ENCODE data around the gene EIF4ENIF1. TPM values are rescaled to one million over a fixed set of nuclear protein-coding genes. Genes with fewer than 3 reads are reported as not detected.
"Not testable (repeated sequence)": the region's sequence is repeated elsewhere in the genome, so short reads cannot be mapped to it uniquely, and the experiment has no call there.

EIF4ENIF1 gene
- total RNA-seq, 2 donors from 2014 or later, result 9.0 to 14.6 TPM

- DNase-seq (ENCODE audit: low spot score), result no peak
- no peaks in the 10 kb centered on the region for H3K36me3 ChIP-seq
- no peaks in the 10 kb centered on the region for H3K27me3 ChIP-seq
- no peak overlapping the region for H3K27ac ChIP-seq
- H3K9me3 ChIP-seq, result no peaks in the 10 kb centered on the region
- H3K4me3 ChIP-seq, result no peak overlapping the region
- no peaks in the 10 kb centered on the region for H3K4me1 ChIP-seq
- TF ChIP-seq CTCF (IDR thresholded peaks at IDR 0.05), result no peak
Measured at GRCh38 chr22:31530823-31531195, 41.2 kb upstream of the EIF4ENIF1 start.

GRCh38 chr22:31526270-31526669 is 36.6 kb upstream of the EIF4ENIF1 start:
- Histone ChIP-seq H3K4me1 (no peaks in the 10 kb centered on the region), H3K27ac (no peak overlapping the region), H3K36me3 (no peaks in the 10 kb centered on the region), H3K27me3 (no peaks in the 10 kb centered on the region), H3K9me3 (no peaks in the 10 kb centered on the region), H3K4me3 (no peak overlapping the region)
- no peak for TF ChIP-seq CTCF (IDR thresholded peaks at IDR 0.05)
- DNase-seq (ENCODE audit: low spot score), result no peak

GRCh38 chr22:31524132-31524531 is 34.5 kb upstream of the EIF4ENIF1 start:
- not testable (repeated sequence) for H3K4me1 ChIP-seq

GRCh38 chr22:31520051-31520450 is 30.4 kb upstream of the EIF4ENIF1 start:
- DNase-seq (ENCODE audit: low spot score), result no peak
- Histone ChIP-seq H3K36me3 (no peaks in the 10 kb centered on the region), H3K27me3 (no peaks in the 10 kb centered on the region), H3K27ac (no peak overlapping the region), H3K4me1 (no peaks in the 10 kb centered on the region), H3K4me3 (no peak overlapping the region), H3K9me3 (no peaks in the 10 kb centered on the region)
- TF ChIP-seq CTCF (IDR thresholded peaks at IDR 0.05), result no peak

More at GRCh38 chr22:31524132-31524531, 34.5 kb upstream of the EIF4ENIF1 start:
- not testable (repeated sequence) for H3K9me3 ChIP-seq; H3K4me3 ChIP-seq; H3K27ac ChIP-seq; DNase-seq (ENCODE audit: low spot score); H3K36me3 ChIP-seq; H3K27me3 ChIP-seq

GRCh38 chr22:31509061-31509762 is 19.6 kb upstream of the EIF4ENIF1 start:
- Histone ChIP-seq H3K36me3 (no peaks in the 10 kb centered on the region), H3K4me3 (no peak overlapping the region), H3K4me1 (no peaks in the 10 kb centered on the region), H3K27me3 (no peaks in the 10 kb centered on the region), H3K9me3 (no peaks in the 10 kb centered on the region), H3K27ac (no peak overlapping the region)
- TF ChIP-seq CTCF (IDR thresholded peaks at IDR 0.05), result no peak
- DNase-seq (ENCODE audit: low spot score), result no peak

GRCh38 chr22:31508536-31508935 is 18.9 kb upstream of the EIF4ENIF1 start:
- no peaks in the 10 kb centered on the region for H3K4me1 ChIP-seq
- no peaks in the 10 kb centered on the region for H3K9me3 ChIP-seq
- H3K4me3 ChIP-seq, result no peak overlapping the region
- H3K27me3 ChIP-seq, result no peaks in the 10 kb centered on the region
- H3K36me3 ChIP-seq, result no peaks in the 10 kb centered on the region
- TF ChIP-seq CTCF (IDR thresholded peaks at IDR 0.05), result no peak
- no peak overlapping the region for H3K27ac ChIP-seq
- DNase-seq (ENCODE audit: low spot score), result no peak

GRCh38 chr22:31507517-31507916 is 17.9 kb upstream of the EIF4ENIF1 start:
- not testable (repeated sequence) for H3K4me3 ChIP-seq; H3K9me3 ChIP-seq; DNase-seq (ENCODE audit: low spot score); H3K36me3 ChIP-seq; H3K27ac ChIP-seq; H3K4me1 ChIP-seq; H3K27me3 ChIP-seq
